ENCODE data around the gene WFS1.

GRCh38 chr4:6283282-6283681 is 13.6 kb downstream of the WFS1 start:
- no peak for TF ChIP-seq YY1 (IDR thresholded peaks at IDR 0.05; ENCODE audit: low read depth)
- no peak for TF ChIP-seq EZH2phosphoT487 (IDR thresholded peaks at IDR 0.05; ENCODE audit: borderline replicate concordance, low read depth)
- no peak for TF ChIP-seq RAD21 (IDR thresholded peaks at IDR 0.05; ENCODE audit: low read length)
- TF ChIP-seq CTCF (IDR thresholded peaks at IDR 0.05): no peak
- no peak for TF ChIP-seq EP300 (IDR thresholded peaks at IDR 0.05; ENCODE audit: borderline replicate concordance in 1 of 2, low read depth in 1 of 2, low read length in 1 of 2)
- no peak for TF ChIP-seq TAF1 (IDR thresholded peaks at IDR 0.05; ENCODE audit: borderline replicate concordance, low read depth, low read length)
